Activated CD4-positive, alpha-beta memory T cell treated with anti-CD3 and anti-CD28 coated beads for 36 hours (primary cell): ENCODE results near the gene CFAP74. TPM values are rescaled to one million over a fixed set of nuclear protein-coding genes. Genes with fewer than 3 reads are reported as not detected.

ENCODE experiments used
- CTCF ChIA-PET: fragments of 350-600 bp; sonication (Branson Sonifier 250); formaldehyde crosslinking; loops from one replicate; lab custom pipeline; 2021; ENCODE audit warnings: antibody characterized with exemption, inconsistent platforms; lab: Charles Lee
- POLR2A ChIA-PET: fragments of 350-600 bp; sonication (Branson Sonifier 250); formaldehyde crosslinking; loops from one replicate; lab custom pipeline; 2021; ENCODE audit warnings: antibody characterized with exemption; lab: Charles Lee
- DNase-seq: peaks from one replicate; pipeline ENCODE4 v3.0.0-alpha.2; 2020
- H3K27ac Mint-ChIP-seq: one replicate; pipeline ENCODE4 v1.8.0; 2021; ENCODE audit warnings: mixed read lengths
- H3K27me3 Mint-ChIP-seq: one replicate; pipeline ENCODE4 v1.8.0; 2021; ENCODE audit warnings: mixed read lengths
- H3K36me3 Mint-ChIP-seq: one replicate; pipeline ENCODE4 v1.8.0; 2021; ENCODE audit warnings: mixed read lengths
- H3K4me1 Mint-ChIP-seq: one replicate; pipeline ENCODE4 v1.8.0; 2021; ENCODE audit warnings: low read depth, mixed read lengths
- H3K4me3 Mint-ChIP-seq: one replicate; pipeline ENCODE4 v1.8.0; 2021; ENCODE audit warnings: mild to moderate bottlenecking, mixed read lengths
- H3K9me3 Mint-ChIP-seq: one replicate; pipeline ENCODE4 v1.8.0; 2021; ENCODE audit warnings: mixed read lengths
- intact Hi-C: fragments of 100-400 bp; cut with micrococcal nuclease; formaldehyde crosslinking; loops from one replicate; pipeline ENCODE4 v1.15.1; 2023
- total RNA-seq, 2 experiments: library from RNA; stranded (reverse); gene quantifications; one replicate each; pipeline ENCODE4 v1.2.3, GENCODE V29; 2021

The CFAP74 gene
- total RNA-seq, 2 experiments from 2014 or later, result not detected

DNA sequence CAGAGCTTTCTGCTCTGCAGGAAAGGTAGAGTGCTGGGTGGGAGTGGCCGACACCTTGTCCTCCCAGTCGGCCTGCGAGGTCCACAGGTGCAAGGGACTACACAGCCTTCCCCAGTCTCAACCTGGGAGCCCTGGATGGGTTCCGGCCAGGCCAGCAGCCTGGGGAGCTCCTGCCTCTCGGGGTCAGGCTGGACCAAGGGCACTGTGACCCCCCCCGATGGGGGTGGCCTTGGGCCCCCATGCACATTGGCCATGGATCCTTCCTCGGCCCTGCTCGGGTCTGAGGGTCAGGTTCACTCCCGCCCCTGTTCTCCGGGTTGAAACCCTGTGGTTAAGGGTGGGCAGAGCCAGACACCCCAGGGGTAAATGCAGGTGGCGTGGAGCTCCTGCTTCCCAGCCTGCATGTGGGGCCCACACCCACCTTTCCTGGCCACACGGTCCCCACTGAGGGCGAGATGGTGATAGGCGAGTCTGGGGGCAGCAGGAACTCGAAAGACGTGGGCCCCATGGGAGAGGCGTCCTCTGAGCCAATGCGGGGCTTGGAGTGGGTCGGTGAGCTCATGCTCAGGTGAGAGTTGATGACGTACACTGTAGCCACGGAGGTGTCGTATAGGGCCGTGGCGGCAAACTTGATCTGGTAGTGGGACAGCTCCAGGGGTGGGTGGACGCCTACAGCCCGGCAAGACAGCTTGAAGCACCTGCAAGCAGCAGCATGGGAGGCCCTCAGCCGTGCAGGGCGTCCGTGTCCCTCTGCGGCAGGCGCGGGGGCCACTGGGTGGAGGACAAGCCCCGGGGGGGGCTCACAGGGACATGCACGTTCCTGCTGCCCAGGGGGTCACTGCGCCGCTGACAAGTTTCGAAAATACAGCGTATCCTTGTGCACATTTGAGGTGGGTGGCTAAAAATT is 73.7 kb downstream of the CFAP74 start:
- DNase-seq, result no peak
- H3K4me3 Mint-ChIP-seq, result no peak overlapping the region
- ChIA-PET CTCF (interaction anchor here (1.2 kb wide), 1 partner anchor 115 kb away, joined by 5 read pairs; no protein-coding TSS in a partner anchor), POLR2A (interaction anchor here (0.6 kb wide), 1 partner anchor 599 kb away, joined by 3 read pairs; no protein-coding TSS in a partner anchor)
- H3K9me3 Mint-ChIP-seq, result peaks cover 10% of the 10 kb centered on the region
- no peaks in the 10 kb centered on the region for H3K4me1 Mint-ChIP-seq
- no peaks in the 10 kb centered on the region for H3K27me3 Mint-ChIP-seq
- no peak overlapping the region for H3K27ac Mint-ChIP-seq
- H3K36me3 Mint-ChIP-seq, result no peaks in the 10 kb centered on the region
- intact Hi-C loops, result no loop called here

DNA sequence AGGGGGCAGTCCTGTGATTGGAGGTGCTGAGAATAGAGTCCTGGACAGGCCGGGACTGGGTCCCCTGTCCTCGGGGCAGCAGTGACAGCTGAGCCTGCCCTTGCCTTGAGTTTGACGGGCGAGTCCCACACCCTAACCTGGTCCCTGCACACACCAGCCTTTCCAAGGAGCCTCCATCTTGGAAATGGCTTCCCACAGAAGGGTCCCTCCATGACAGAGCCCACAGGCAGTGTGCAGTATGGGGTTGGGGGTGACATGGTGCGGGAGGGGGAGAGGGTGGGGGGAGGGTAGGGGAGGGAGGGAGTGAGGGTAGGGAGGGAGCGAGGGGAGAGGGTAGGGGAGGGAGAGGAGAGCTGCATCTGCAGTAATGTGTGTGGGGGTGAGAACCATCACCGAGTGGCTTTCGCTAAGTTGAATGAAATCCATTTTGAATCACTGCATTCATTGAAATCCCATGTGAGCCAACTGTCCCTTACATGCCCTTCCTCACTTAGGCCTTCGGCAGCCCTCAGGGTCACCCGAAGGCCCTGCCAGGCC is 74.4 kb downstream of the CFAP74 start:
- intact Hi-C loops, result no loop called here
- ChIA-PET POLR2A (no interaction called here), CTCF (no interaction called here)
- no peaks in the 10 kb centered on the region for H3K27me3 Mint-ChIP-seq
- no peak overlapping the region for H3K4me3 Mint-ChIP-seq
- no peak overlapping the region for H3K27ac Mint-ChIP-seq
- no peaks in the 10 kb centered on the region for H3K36me3 Mint-ChIP-seq
- peaks cover 3% of the 10 kb centered on the region for H3K9me3 Mint-ChIP-seq
- DNase-seq, result no peak
- H3K4me1 Mint-ChIP-seq, result no peaks in the 10 kb centered on the region

DNA sequence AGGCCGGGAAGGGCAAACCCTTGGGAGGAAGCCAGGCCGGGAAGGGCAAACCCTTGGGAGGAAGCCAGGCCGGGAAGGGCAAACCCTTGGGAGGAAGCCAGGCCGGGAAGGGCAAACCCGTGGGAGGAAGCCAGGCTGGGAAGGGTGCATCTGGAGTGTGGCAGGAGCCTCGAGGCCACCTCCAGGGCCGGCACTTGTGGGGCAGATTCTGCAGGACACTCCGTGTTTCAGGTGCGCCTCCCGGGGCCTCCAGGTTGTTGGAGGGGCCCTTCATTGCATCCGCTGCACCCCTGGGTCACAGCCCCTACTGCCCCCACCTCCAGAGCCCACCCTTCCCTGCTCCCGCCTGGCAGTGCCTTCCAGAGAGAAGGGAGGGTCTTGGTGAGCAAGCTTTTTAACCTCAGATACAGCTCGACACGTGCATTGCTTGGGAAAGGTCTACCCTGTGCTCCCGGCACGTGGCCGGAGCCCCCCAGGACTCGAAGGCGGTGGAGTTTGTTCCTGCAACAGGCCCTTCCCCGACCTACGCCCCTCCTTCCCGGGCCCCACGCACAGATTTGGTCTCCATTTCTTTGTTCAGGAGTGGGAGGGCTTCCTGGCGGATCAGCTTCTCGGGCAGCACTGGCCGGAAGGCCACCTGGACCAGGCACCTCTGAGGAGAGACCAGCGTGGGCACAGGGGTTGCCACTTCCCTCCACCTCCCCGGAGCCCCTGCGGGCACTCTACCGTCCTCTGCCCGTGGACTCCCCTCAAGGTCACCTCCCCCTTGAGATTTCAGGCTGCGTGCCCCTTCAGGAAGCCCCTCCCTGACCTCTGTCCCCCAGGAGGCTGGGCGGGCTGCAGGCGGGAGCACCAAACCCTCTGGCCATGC is 75.1 kb downstream of the CFAP74 start:
- no peak for DNase-seq
- Mint-ChIP-seq H3K27ac (no peak overlapping the region), H3K4me3 (no peak overlapping the region), H3K36me3 (no peaks in the 10 kb centered on the region), H3K27me3 (no peaks in the 10 kb centered on the region), H3K9me3 (no peaks in the 10 kb centered on the region), H3K4me1 (no peaks in the 10 kb centered on the region)
- ChIA-PET CTCF (no interaction called here), POLR2A (no interaction called here)
- intact Hi-C loops, result no loop called here

DNA sequence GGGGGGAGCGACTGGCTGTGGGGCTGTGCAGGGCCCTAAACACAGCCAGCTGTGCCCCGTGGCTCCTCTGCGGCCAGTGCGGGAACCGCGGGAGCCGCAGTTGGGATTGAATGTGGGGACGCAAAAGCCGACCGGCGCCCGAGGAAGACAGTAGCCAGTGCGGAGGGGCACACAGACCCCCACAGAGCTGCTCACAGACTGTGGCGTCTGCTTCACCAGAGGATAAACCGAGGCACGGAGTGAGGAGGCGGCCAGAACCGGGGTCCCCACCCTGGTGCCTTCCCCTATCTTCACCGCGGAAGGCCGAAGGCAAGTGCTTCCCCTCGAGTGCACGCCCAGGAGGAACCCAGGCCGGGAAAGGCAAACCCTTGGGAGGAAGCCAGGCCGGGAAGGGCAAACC is 75.8 kb downstream of the CFAP74 start:
- H3K4me1 Mint-ChIP-seq, result no peaks in the 10 kb centered on the region
- no peaks in the 10 kb centered on the region for H3K36me3 Mint-ChIP-seq
- no peak overlapping the region for H3K4me3 Mint-ChIP-seq
- no peaks in the 10 kb centered on the region for H3K9me3 Mint-ChIP-seq
- ChIA-PET POLR2A (no interaction called here), CTCF (no interaction called here)
- DNase-seq, result no peak
- intact Hi-C loops, result no loop called here
- H3K27ac Mint-ChIP-seq, result no peak overlapping the region
- H3K27me3 Mint-ChIP-seq, result no peaks in the 10 kb centered on the region

DNA sequence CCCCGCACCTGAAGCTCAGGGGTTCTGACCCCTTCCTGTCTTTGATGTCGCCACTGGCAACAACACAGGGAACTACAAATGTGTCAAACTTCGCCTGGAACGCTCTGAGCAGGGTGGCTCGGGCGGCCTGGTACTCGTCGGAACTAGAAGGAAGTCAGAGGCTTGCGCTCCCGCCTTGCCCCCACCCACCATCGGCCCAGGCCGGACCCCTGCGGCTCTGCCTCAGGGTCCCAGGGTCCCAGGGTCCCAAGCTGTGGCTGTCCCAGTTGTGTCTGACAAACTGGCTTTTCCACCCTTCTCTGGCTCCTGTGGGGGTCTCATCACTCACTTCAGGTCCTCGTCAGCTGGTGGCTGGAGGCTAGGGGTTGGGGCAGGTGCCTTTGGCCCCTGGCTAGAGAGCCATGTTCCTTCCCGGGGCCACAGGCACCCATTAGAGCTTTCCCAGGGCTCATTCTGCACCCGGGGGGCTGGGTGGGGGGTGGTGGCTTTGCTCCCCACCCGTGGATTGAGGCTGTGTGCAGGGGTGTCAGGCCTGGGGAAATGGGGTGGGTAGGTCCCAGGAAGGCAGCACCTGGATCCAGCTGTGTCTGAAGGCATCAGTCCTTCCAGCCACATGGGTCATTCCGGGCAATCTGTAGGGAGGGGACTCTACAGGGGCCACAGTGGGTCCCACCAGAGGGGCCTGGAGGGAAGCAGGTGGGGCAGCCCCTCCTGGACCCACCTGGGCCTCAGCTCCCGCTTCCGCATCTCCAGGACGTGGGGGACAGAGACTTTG is 76.5 kb downstream of the CFAP74 start:
- ChIA-PET POLR2A (no interaction called here), CTCF (no interaction called here)
- Mint-ChIP-seq H3K9me3 (no peaks in the 10 kb centered on the region), H3K36me3 (no peaks in the 10 kb centered on the region), H3K27me3 (no peaks in the 10 kb centered on the region), H3K27ac (no peak overlapping the region), H3K4me1 (no peaks in the 10 kb centered on the region), H3K4me3 (no peak overlapping the region)
- intact Hi-C loops, result no loop called here
- no peak for DNase-seq

DNA sequence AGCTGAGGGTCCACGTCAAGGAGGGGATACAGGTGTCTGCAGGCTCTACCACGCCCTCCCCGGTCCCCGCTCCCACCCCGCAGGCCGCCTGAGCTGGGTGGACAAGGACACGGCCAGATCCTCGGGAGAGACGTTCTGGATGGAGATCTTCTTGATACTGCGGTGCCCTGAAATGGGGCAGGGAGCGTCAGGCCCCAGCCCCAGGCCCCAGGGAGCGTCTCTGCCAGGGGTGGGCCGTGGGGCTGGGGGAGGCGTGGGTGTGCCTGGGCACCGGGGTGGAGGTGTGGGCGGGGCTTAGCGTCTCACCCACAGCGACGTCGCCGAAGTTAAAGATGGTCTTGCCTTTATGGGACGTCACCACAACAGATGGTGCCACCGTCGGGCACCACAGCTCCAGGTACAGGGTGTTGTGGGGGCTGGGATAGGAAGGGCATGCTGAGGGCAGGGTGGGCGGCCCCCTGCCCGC is 77.2 kb downstream of the CFAP74 start:
- DNase-seq, result no peak
- CTCF ChIA-PET, result no interaction called here
- no peak overlapping the region for H3K27ac Mint-ChIP-seq
- H3K9me3 Mint-ChIP-seq, result no peaks in the 10 kb centered on the region
- POLR2A ChIA-PET, result no interaction called here
- intact Hi-C loops, result no loop called here
- no peaks in the 10 kb centered on the region for H3K27me3 Mint-ChIP-seq
- H3K4me3 Mint-ChIP-seq, result no peak overlapping the region
- no peaks in the 10 kb centered on the region for H3K36me3 Mint-ChIP-seq
- H3K4me1 Mint-ChIP-seq, result no peaks in the 10 kb centered on the region

DNA sequence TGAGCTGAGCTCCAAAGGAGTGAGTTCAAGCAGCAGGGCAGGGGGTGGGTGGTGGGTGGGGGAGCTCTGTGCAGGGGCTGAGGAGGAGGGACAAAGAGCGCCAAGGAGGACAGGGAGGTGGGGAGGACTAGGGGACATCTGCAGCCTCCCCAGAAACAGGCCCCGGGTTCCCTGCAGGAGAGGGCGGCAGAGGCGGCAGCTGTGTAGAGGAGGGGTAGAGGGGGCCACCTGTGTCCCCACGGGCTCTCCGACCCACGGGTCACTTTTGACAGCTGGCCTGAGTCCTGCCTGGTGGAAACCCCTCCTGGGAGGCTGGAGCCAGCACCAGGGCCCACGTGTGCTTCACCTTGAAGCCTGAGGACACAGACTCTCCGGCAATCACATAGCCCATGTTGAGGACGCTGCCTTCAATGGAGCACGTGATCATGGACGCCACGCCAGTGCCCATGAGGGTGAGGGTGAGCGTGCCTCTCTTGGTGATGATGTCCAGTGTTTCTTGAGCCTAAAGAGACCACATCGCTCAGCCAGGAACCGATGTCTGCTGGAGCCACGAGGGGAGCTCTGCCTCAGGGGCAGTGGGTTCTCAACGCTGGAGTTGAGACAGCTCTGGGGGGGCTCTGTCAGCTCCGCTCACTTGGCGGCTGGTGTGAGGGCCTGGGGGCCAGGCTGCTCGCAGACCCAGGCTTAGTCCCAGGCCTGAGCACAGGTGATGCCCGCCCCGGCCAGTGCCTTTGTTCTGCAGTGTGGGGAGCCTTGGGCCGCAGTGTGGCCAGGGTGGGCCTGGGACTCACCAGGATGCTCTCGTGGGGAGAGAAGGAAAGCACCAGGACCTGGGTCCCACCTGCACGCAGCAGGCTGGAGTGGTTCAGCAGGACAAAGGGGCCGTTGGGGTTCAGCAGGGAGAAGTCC is 77.9 kb downstream of the CFAP74 start:
- no peaks in the 10 kb centered on the region for H3K27me3 Mint-ChIP-seq
- no peak overlapping the region for H3K4me3 Mint-ChIP-seq
- CTCF ChIA-PET, result no interaction called here
- no peak overlapping the region for H3K27ac Mint-ChIP-seq
- no peaks in the 10 kb centered on the region for H3K4me1 Mint-ChIP-seq
- H3K36me3 Mint-ChIP-seq, result no peaks in the 10 kb centered on the region
- no peak for DNase-seq
- POLR2A ChIA-PET, result no interaction called here
- intact Hi-C loops, result no loop called here
- no peaks in the 10 kb centered on the region for H3K9me3 Mint-ChIP-seq

DNA sequence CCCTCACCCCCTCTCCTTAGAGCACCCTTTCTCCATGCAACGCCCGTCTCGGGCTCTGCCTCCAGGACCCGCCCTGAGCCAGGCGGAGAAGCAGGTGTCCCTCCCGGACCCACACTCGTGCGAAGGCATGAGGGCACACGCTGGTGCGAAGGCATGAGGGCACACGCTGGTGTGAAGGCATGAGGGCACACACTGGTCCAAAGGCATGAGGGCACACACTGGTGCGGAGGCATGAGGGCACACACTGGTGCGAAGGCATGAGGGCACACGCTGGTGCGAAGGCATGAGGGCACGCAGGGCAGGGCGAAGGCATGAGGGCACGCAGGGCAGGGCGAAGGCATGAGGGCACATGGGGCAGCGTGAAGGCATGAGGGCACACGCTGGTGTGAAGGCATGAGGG is 78.7 kb downstream of the CFAP74 start:
- no peak overlapping the region for H3K27ac Mint-ChIP-seq
- POLR2A ChIA-PET, result no interaction called here
- H3K4me1 Mint-ChIP-seq, result no peaks in the 10 kb centered on the region
- CTCF ChIA-PET, result no interaction called here
- no peaks in the 10 kb centered on the region for H3K36me3 Mint-ChIP-seq
- no peaks in the 10 kb centered on the region for H3K27me3 Mint-ChIP-seq
- no peak overlapping the region for H3K4me3 Mint-ChIP-seq
- DNase-seq, result no peak
- no peaks in the 10 kb centered on the region for H3K9me3 Mint-ChIP-seq
- intact Hi-C loops, result no loop called here

DNA sequence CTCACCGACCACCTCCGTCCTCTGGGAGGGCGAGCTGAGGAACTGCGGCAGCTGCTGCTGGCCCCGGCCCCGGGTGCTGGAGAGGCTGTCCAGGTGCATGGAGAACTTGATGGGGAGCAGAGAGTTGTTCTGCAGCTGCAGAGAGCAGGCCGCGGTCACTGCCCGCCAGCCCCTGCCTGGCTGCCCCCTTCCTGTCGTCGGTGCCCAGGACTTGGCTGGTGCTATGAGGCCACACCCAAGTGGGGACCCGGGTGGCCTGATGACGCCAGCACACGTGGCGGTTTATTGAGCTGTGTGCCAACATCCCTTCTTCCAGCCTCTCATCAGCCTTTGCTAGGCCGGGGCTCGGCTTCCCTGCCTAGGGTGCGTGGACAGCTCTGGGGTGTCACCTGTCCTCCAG is 79.2 kb downstream of the CFAP74 start:
- CTCF ChIA-PET, result no interaction called here
- intact Hi-C loops, result no loop called here
- H3K27ac Mint-ChIP-seq, result no peak overlapping the region
- H3K36me3 Mint-ChIP-seq, result no peaks in the 10 kb centered on the region
- H3K4me3 Mint-ChIP-seq, result no peak overlapping the region
- POLR2A ChIA-PET, result no interaction called here
- peaks cover 1% of the 10 kb centered on the region for H3K4me1 Mint-ChIP-seq
- H3K27me3 Mint-ChIP-seq, result no peaks in the 10 kb centered on the region
- no peaks in the 10 kb centered on the region for H3K9me3 Mint-ChIP-seq
- DNase-seq, result no peak

DNA sequence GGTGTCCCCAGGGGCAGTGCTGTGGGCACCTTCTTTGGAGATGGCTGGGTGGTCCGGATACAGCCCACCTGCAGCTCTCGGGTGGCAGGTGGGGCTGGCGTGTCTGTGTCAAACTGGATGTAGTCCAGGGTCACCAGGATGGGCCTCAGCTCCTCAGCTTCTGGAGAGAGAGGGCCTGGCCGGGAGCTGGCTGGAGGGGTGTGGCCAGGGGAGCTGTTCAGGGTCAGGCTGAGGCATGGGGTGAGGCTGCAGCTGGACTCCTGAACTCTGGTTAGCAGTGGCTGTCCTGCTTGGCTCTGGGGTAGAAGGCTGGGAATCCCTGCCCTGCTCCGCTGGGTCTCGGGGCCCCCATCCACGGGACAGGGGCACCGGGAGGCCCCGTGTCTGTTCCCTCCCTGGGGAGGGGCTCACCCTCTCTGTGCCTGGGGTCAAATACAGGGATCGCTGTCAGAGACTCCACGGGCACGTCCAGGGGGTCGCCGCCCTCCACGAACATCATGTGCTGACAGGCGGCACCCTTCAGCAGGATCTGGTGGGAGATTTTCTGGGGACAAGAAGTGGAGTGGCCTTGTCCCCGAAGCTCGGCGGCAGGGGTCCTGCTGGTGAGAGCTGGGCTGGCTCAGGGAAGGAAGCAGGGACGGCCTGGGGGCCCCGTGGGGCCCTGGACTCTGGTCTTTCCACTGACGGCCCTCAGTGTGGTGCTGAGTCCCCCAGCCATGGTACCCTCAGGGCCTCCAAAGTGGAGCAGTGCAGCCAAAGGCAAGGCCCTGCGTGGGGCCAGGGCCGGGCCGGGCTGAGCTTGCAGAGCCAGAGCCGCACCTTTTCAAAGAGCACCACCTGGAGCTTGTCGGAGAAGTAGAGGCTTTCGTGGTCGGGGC is 80.4 kb downstream of the CFAP74 start:
- no peaks in the 10 kb centered on the region for H3K27me3 Mint-ChIP-seq
- H3K27ac Mint-ChIP-seq, result no peak overlapping the region
- H3K36me3 Mint-ChIP-seq, result no peaks in the 10 kb centered on the region
- peaks cover 2% of the 10 kb centered on the region for H3K4me1 Mint-ChIP-seq
- ChIA-PET CTCF (interaction anchor here (0.9 kb wide), 1 partner anchor 122 kb away, joined by 5 read pairs; no protein-coding TSS in a partner anchor), POLR2A (no interaction called here)
- DNase-seq, result no peak
- H3K9me3 Mint-ChIP-seq, result no peaks in the 10 kb centered on the region
- H3K4me3 Mint-ChIP-seq, result no peak overlapping the region
- intact Hi-C loops, result no loop called here
